Umbilical cord (tissue), 2 donors: Measurements from ENCODE around the gene GRB10. TPM values are rescaled to one million over a fixed set of nuclear protein-coding genes. Genes with fewer than 3 reads are reported as not detected.
A peak's percentile ranks its signal among the peaks of the same experiment; 100 is the strongest.
"Not testable (repeated sequence)": the region's sequence is repeated elsewhere in the genome, so short reads cannot be mapped to it uniquely, and the experiment has no call there.

Source experiments
- DNase-seq: peaks from one replicate; pipeline ENCODE4 v3.0.0-alpha.2; 2015; ENCODE audit warnings: low spot score
- total RNA-seq: library from RNA; depleted of rRNA; stranded (reverse); fragments of >200 nt; gene quantifications from one replicate; pipeline ENCODE4 v1.2.3, GENCODE V29; 2014; ENCODE audit warnings: low replicate concordance; ENCODE audit not compliant: insufficient read depth

Gene GRB10
- total RNA-seq, 1 donor from 2014 or later, result 38.3 TPM

GRCh38 chr7:50779427-50779826, 3.3 kb downstream of the GRB10 start:
- no peak for DNase-seq

GRCh38 chr7:50778189-50778588, 4.5 kb downstream of the GRB10 start:
- DNase-seq, result no peak

- peak; percentile 74 for DNase-seq
Observed at GRCh38 chr7:50775836-50776235, 6.9 kb downstream of the GRB10 start.

GRCh38 chr7:50775231-50775630, 7.5 kb downstream of the GRB10 start:
- DNase-seq, result no peak

- no peak for DNase-seq
Observed at GRCh38 chr7:50774319-50774718, 8.4 kb downstream of the GRB10 start.

GRCh38 chr7:50773071-50773470, 9.6 kb downstream of the GRB10 start:
- not testable (repeated sequence) for DNase-seq

- no peak for DNase-seq
Observed at GRCh38 chr7:50771120-50772002, 11.3 kb downstream of the GRB10 start.

GRCh38 chr7:50768485-50769474, 13.9 kb downstream of the GRB10 start:
- DNase-seq, result no peak

GRCh38 chr7:50766849-50767207, 15.9 kb downstream of the GRB10 start:
- no peak for DNase-seq

- DNase-seq, result no peak
Observed at GRCh38 chr7:50766106-50766848, 16.4 kb downstream of the GRB10 start.

- no peak for DNase-seq
Observed at GRCh38 chr7:50762337-50762736, 20.4 kb downstream of the GRB10 start.

GRCh38 chr7:50761713-50762112, 21.0 kb downstream of the GRB10 start:
- DNase-seq, result no peak

GRCh38 chr7:50757703-50758390, 24.8 kb downstream of the GRB10 start:
- DNase-seq, result no peak

GRCh38 chr7:50756180-50756579, 26.5 kb downstream of the GRB10 start:
- DNase-seq, result no peak

- DNase-seq, result no peak
Observed at GRCh38 chr7:50754684-50755083, 28.0 kb downstream of the GRB10 start.

GRCh38 chr7:50754241-50754640, 28.5 kb downstream of the GRB10 start:
- DNase-seq, result no peak

- no peak for DNase-seq
Observed at GRCh38 chr7:50752422-50752821, 30.3 kb downstream of the GRB10 start.

- DNase-seq, result no peak
Observed at GRCh38 chr7:50751146-50751545, 31.6 kb downstream of the GRB10 start.

GRCh38 chr7:50749896-50750295, 32.8 kb downstream of the GRB10 start:
- DNase-seq, result peak; percentile 63

GRCh38 chr7:50748472-50748871, 34.2 kb downstream of the GRB10 start:
- no peak for DNase-seq

GRCh38 chr7:50745835-50746234, 36.9 kb downstream of the GRB10 start:
- no peak for DNase-seq
